HepG2 (cell line): ENCODE measurements around the gene CDK15. TPM values are rescaled to one million over a fixed set of nuclear protein-coding genes. Genes with fewer than 3 reads are reported as not detected.
A peak's percentile ranks its signal among the peaks of the same experiment; 100 is the strongest.

ENCODE experiments used
- ATAC-seq: fragments of 200-7000 bp; cut with Tn5 transposase; 3 replicates; pipeline ENCODE4 v1.9.1; 2020; ENCODE audit warnings: mild to moderate bottlenecking, moderate library complexity
- BruUV-seq: library from RNA; stranded (reverse); fragments of 400-500 nt; replicated peaks from 2 replicates; lab custom pipeline; 2021; lab: Mats Ljungman, UMichigan
- CTCF ChIA-PET: fragments of 300-600 bp; formaldehyde crosslinking; extraction: SDS; loops from one replicate; lab custom pipeline; 2021; ENCODE audit warnings: low total read pairs, inconsistent platforms, low intra/inter-chr PET ratio; lab: Yijun Ruan, JAX
- POLR2A ChIA-PET: fragments of 350-600 bp; sonication (Branson Sonifier 250); formaldehyde crosslinking; loops from one replicate; lab custom pipeline; 2020; ENCODE audit warnings: antibody characterized with exemption, inconsistent platforms; lab: Yijun Ruan, JAX
- DNase-seq: peaks from one replicate; pipeline ENCODE4 v3.0.0-alpha.2; 2015; ENCODE audit warnings: low spot score
- FAIRE-seq: peaks from 3 replicates; lab custom pipeline; 2011; peaks lifted over from hg19 to GRCh38; lab: Jason Lieb, UNC
- H2AFZ ChIP-seq: one replicate; pipeline ENCODE4 v1.6.1; 2011; ENCODE audit warnings: low read length, inconsistent platforms
- H3K27ac ChIP-seq: fragments of 300-600 bp; 3 replicates; pipeline ENCODE4 v1.8.0; 2011; ENCODE audit warnings: mixed run types, mild to moderate bottlenecking, mixed read lengths, low read length, inconsistent platforms; ENCODE audit not compliant: insufficient read depth; ENCODE audit errors: extremely low read length
- H3K27me3 ChIP-seq, 2 experiments: fragments of 200-600 bp in 1 of 2; 2 replicates in 1 of 2; 3 replicates in 1 of 2; pipeline versions ENCODE4 v1.6.0 to v1.8.0; 2011; ENCODE audit warnings: low read length in 2 of 2, mild to moderate bottlenecking in 2 of 2, moderate library complexity in 2 of 2, inconsistent platforms in 1 of 2; ENCODE audit not compliant: insufficient read depth in 2 of 2, control insufficient read depth in 1 of 2
- H3K36me3 ChIP-seq, 2 experiments: fragments of 200-600 bp in 1 of 2; replicated peaks in 1 of 2; 2 replicates in 1 of 2; 3 replicates in 1 of 2; pipeline versions ENCODE4 v1.5.1 to v1.8.0; 2011; ENCODE audit warnings: low read length in 2 of 2, inconsistent platforms in 1 of 2; ENCODE audit not compliant: insufficient read depth in 2 of 2, control insufficient read depth in 1 of 2
- H3K4me1 ChIP-seq: 2 replicates; pipeline ENCODE4 v1.5.1; 2012; ENCODE audit warnings: low read length, inconsistent platforms; ENCODE audit not compliant: insufficient read depth
- H3K4me2 ChIP-seq: 2 replicates; pipeline ENCODE4 v1.6.0; 2011; ENCODE audit warnings: low read depth, low read length, inconsistent platforms
- H3K4me3 ChIP-seq, 3 experiments: fragments of 200-600 bp in 1 of 3; sonication (generic), shearing (Covaris generic) in 1 of 3; replicated peaks in 1 of 3; 2 replicates each; pipeline ENCODE4 v1.5.1; 2011 to 2016; ENCODE audit warnings: low read length in 3 of 3, inconsistent platforms in 2 of 3, low read depth in 2 of 3, mild to moderate bottlenecking in 2 of 3, control low read depth in 1 of 3, mixed read lengths in 1 of 3; ENCODE audit not compliant: insufficient read depth in 1 of 3
- H3K79me2 ChIP-seq: one replicate; pipeline ENCODE4 v1.6.1; 2011; ENCODE audit warnings: low read length, inconsistent platforms; ENCODE audit not compliant: insufficient read depth
- H3K9ac ChIP-seq: 2 replicates; pipeline ENCODE4 v1.6.0; 2011; ENCODE audit warnings: mild to moderate bottlenecking, low read depth, low read length, inconsistent platforms; ENCODE audit not compliant: insufficient read depth
- H3K9me3 ChIP-seq: 2 replicates; pipeline ENCODE4 v1.5.1; 2012; ENCODE audit warnings: mild to moderate bottlenecking, low read length
- H4K20me1 ChIP-seq: 2 replicates; pipeline ENCODE4 v1.6.0; 2011; ENCODE audit warnings: inconsistent platforms, mild to moderate bottlenecking, low read length, moderate library complexity; ENCODE audit not compliant: insufficient read depth
- ARID2 ChIP-seq: sonication (generic); formaldehyde crosslinking; IDR thresholded peaks from 2 replicates; pipeline ENCODE4 v1.8.1; 2022; ENCODE audit warnings: mild to moderate bottlenecking, missing genetic modification reagents, borderline replicate concordance
- BCLAF1 ChIP-seq: fragments of 450-650 bp; IDR thresholded peaks from 2 replicates; pipeline ENCODE4 v1.6.1; 2017; ENCODE audit warnings: mild to moderate bottlenecking
- CBX2 ChIP-seq, 2 experiments: fragments of 200-600 bp in 1 of 2; sonication (generic); formaldehyde crosslinking in 1 of 2; IDR thresholded peaks; 2 replicates each; pipeline versions ENCODE4 v1.7.0 to v1.8.1; 2018 to 2022; ENCODE audit warnings: low read depth in 2 of 2, low read length in 1 of 2, mild to moderate bottlenecking in 1 of 2, missing genetic modification reagents in 1 of 2
- FOXC1 ChIP-seq: sonication (generic); formaldehyde crosslinking; IDR thresholded peaks from 2 replicates; pipeline ENCODE4 v1.8.0; 2022; ENCODE audit warnings: mild to moderate bottlenecking, missing genetic modification reagents, borderline replicate concordance
- FOXJ3 ChIP-seq: sonication (generic); formaldehyde crosslinking; IDR thresholded peaks from 2 replicates; pipeline ENCODE4 v1.4.0; 2020; ENCODE audit warnings: missing genetic modification reagents, mild to moderate bottlenecking, borderline replicate concordance
- HNRNPUL1 ChIP-seq: fragments of 200-400 bp; formaldehyde crosslinking; IDR thresholded peaks from 2 replicates; pipeline ENCODE4 v1.6.1; 2017; ENCODE audit warnings: low read depth, mild to moderate bottlenecking, low read length, moderate library complexity
- REXO4 ChIP-seq: sonication (generic); formaldehyde crosslinking; IDR thresholded peaks from 2 replicates; pipeline ENCODE4 v1.8.0; 2022; ENCODE audit warnings: missing genetic modification reagents, mild to moderate bottlenecking, borderline replicate concordance
- SNRNP70 ChIP-seq: fragments of 200-400 bp; formaldehyde crosslinking; IDR thresholded peaks from 2 replicates; pipeline ENCODE4 v1.6.1; 2017; ENCODE audit warnings: mild to moderate bottlenecking, low read depth, low read length, moderate library complexity
- ZFAT ChIP-seq: sonication (generic); formaldehyde crosslinking; conservative IDR thresholded peaks from 2 replicates; pipeline ENCODE4 v1.8.1; 2023; ENCODE audit warnings: missing genetic modification reagents, inconsistent platforms
- ZNF44 ChIP-seq: sonication (generic); formaldehyde crosslinking; IDR thresholded peaks from 2 replicates; pipeline ENCODE4 v1.5.1; 2020; ENCODE audit warnings: mild to moderate bottlenecking, missing genetic modification reagents
- ZNF597 ChIP-seq: sonication (generic); formaldehyde crosslinking; IDR thresholded peaks from 2 replicates; pipeline ENCODE4 v1.5.0; 2020; ENCODE audit warnings: missing genetic modification reagents
- ZNF704 ChIP-seq: sonication (generic); formaldehyde crosslinking; IDR thresholded peaks from 2 replicates; pipeline ENCODE4 v1.8.1; 2023; ENCODE audit warnings: mild to moderate bottlenecking, inconsistent platforms, moderate library complexity, missing genetic modification reagents, borderline replicate concordance
- ZNF878 ChIP-seq: sonication (generic); formaldehyde crosslinking; IDR thresholded peaks from 2 replicates; pipeline ENCODE4 v1.8.1; 2023; ENCODE audit warnings: mild to moderate bottlenecking, missing genetic modification reagents, moderate library complexity
- WGBS: methylation state at CpG from one replicate; pipeline ENCODE4 v1.1.6; 2017; ENCODE audit warnings: low lambda C conversion rate; 5-methylcytosine and 5-hydroxymethylcytosine counted together
- in situ Hi-C: cut with HindIII; loops from 2 replicates; pipeline ENCODE4 v1.10.0; 2017; ENCODE audit warnings: low pct_unique_long_range_greater_than_20kb; ENCODE audit not compliant: extremely low pct_ligation_motif_present
- intact Hi-C: fragments of 100-400 bp; cut with micrococcal nuclease; formaldehyde crosslinking; loops from one replicate; pipeline ENCODE4 v1.10.0; 2022; ENCODE audit not compliant: unreplicated experiment
- polyA plus RNA-seq, 8 experiments: library from polyadenylated mRNA; depleted of rRNA in 3 of 8; stranded (reverse) in 7 of 8; unstranded in 1 of 8; fragments of >200 nt; fragmentation: Illumina TruSeq in 4 of 8; extraction: Trizol in 4 of 8; gene quantifications; 2 replicates each; pipeline versions ENCODE4 v1.2.1 to v1.2.3, GENCODE V29; 2011 to 2016; ENCODE audit warnings: low read depth in 4 of 8, missing spikeins in 1 of 8, mixed read lengths in 1 of 8; ENCODE audit not compliant: insufficient read depth in 1 of 8
- total RNA-seq, 5 experiments: library from RNA; depleted of rRNA; stranded (reverse); fragments of >200 nt; fragmentation: Illumina TruSeq; extraction: Trizol; gene quantifications; 2 replicates each; pipeline ENCODE4 v1.2.3, GENCODE V29; 2016; ENCODE audit warnings: low read depth in 1 of 5

The CDK15 gene
- total and polyA plus RNA-seq, 2 of the 13 experiments (the other 11 are each of a cell fraction or from before 2014, with no cell fraction given): not detected

- TF ChIP-seq ZNF704 (CRISPR knock-in tag): 0 out of 2 replicates have a peak, but pooled peaks have one; percentile 49
- peak; percentile 55; the same call in 1 of the 2 replicates for TF ChIP-seq FOXC1 (CRISPR knock-in tag)
- TF ChIP-seq HNRNPUL1: no peak
- TF ChIP-seq ZNF44 (CRISPR knock-in tag): 0 out of 2 replicates have a peak, but pooled peaks have one; percentile 6
- peak; percentile 84; the same call in 1 of the 2 replicates for TF ChIP-seq ZNF878
- no peak for TF ChIP-seq REXO4 (CRISPR knock-in tag)
Observed at GRCh38 chr2:201779901-201780673, 26.2 kb upstream of the CDK15 start (continued).

GRCh38 chr2:201780674-201781493 lies 25.5 kb upstream of the CDK15 start, which contains the start of gene ALS2:
ALS2 (minus strand) TSS chr2:201780933; CDS start chr2:201768885, 12,048 bp downstream.
- peak within 1 kb of the TSS; percentile 95 for H3K4me2 ChIP-seq
- H3K9ac ChIP-seq: peak within 1 kb of the TSS; percentile 81
- POLR2A ChIA-PET: interaction anchor here (0.8 to 1.7 kb wide), 14 partner anchors 9 to 1033 kb away, joined by 3 to 33 read pairs (median 5); partner anchors contain the start of genes CLK1, NOP58, STRADB and TMEM237
- in situ Hi-C loops: no loop called here
- no peaks in the 10 kb centered on the region; a peak in 1 of 5 replicates for H3K27me3 ChIP-seq
- DNase-seq (peak; percentile 99), ATAC-seq (peak; percentile 95), FAIRE-seq (peak; percentile 96)
- 1% methylated on average over 41 of the region's 60 CpGs for WGBS
- peaks cover 44% of the 10 kb centered on the region for H3K4me1 ChIP-seq
- H3K9me3 ChIP-seq: no peaks in the 10 kb centered on the region
- H4K20me1 ChIP-seq: no peaks in the 10 kb centered on the region
- intact Hi-C loops: loop anchor here (1.0 to 10.0 kb wide), 3 partner anchors 22 to 546 kb away; no protein-coding TSS in a partner anchor
- peak within 1 kb of the TSS; percentile 66 to 95 (median 93) for H3K4me3 ChIP-seq
- TSS peak; percentile 95 for BruUV-seq
- no peaks in the 10 kb centered on the region; a peak in 1 of 5 replicates for H3K36me3 ChIP-seq
- CTCF ChIA-PET: interaction anchor here (1.1 kb wide), 1 partner anchor 30 kb away, joined by 5 read pairs; no protein-coding TSS in a partner anchor
- H3K27ac ChIP-seq: peak within 1 kb of the TSS; percentile 72
- peaks cover 44% of the 10 kb centered on the region for H3K79me2 ChIP-seq
- peak within 1 kb of the TSS; percentile 97 for H2AFZ ChIP-seq
- TF ChIP-seq CBX2 (IDR thresholded peaks at IDR 0.05; ENCODE audit: low read depth, low read length): no peak
- TF ChIP-seq CBX2 (CRISPR knock-in tag; IDR thresholded peaks at IDR 0.05; ENCODE audit: low read depth): no peak
- no peak for TF ChIP-seq SNRNP70
- TF ChIP-seq BCLAF1: no peak
- TF ChIP-seq ZNF597 (CRISPR knock-in tag): no peak
- no peak for TF ChIP-seq ZFAT (CRISPR knock-in tag)
- TF ChIP-seq FOXJ3 (CRISPR knock-in tag): peak; percentile 67; the same call in 1 of the 2 replicates
- TF ChIP-seq ARID2: no peak
